Epithelial cell of proximal tubule (primary cell): ENCODE results near the gene SMOC1. TPM values are rescaled to one million over a fixed set of nuclear protein-coding genes. Genes with fewer than 3 reads are reported as not detected.

Source experiments
- DNase-seq: peaks from one replicate; pipeline ENCODE4 v3.0.0-alpha.2; 2011; ENCODE audit warnings: low read depth
- H3K4me3 ChIP-seq: 2 replicates; pipeline ENCODE4 v1.5.1; 2011; ENCODE audit warnings: low read depth, mild to moderate bottlenecking, low read length
- CTCF ChIP-seq: conservative IDR thresholded peaks from 2 replicates; pipeline ENCODE4 v1.5.1; 2012; ENCODE audit warnings: low read depth, mild to moderate bottlenecking, low read length
- total RNA-seq: library from RNA; depleted of rRNA; stranded (reverse); fragments of >200 nt; gene quantifications from 2 replicates; pipeline ENCODE4 v1.2.3, GENCODE V29; 2015

SMOC1 gene
- total RNA-seq, 1 donor from 2014 or later, result 7.4 TPM

DNA sequence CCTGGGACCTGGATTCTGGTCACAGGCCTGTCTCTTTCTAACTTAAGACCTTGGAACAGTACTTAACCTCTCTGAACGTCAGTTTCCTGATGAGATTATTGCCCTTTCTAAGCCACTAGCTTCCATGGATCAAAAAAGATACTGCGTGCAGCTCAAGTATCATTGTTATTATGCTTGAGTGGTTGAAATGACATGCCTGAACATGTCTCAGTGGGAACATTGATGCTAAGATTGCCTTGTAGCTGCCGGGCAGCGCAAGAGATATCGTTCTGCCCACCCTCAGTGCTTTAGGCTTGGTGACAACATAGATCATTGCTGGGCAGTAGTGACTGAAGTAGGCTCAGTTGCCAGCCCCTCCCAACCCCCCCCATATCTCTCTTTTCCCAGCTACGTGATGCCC, 131.9 kb downstream of the SMOC1 start:
- no peak for DNase-seq
- no peak for TF ChIP-seq CTCF
- no peak overlapping the region for H3K4me3 ChIP-seq

- no peak for TF ChIP-seq CTCF
- no peak for DNase-seq
- H3K4me3 ChIP-seq, result no peak overlapping the region
These were observed 132.5 kb downstream of the SMOC1 start for GRCh38 chr14:70011708-70012107.

GRCh38 chr14:70013271-70013873, 134.2 kb downstream of the SMOC1 start:
- DNase-seq, result no peak
- H3K4me3 ChIP-seq, result no peak overlapping the region
- peak; percentile 87 for TF ChIP-seq CTCF

- H3K4me3 ChIP-seq, result no peak overlapping the region
- no peak for DNase-seq
- no peak for TF ChIP-seq CTCF
These were observed 135.3 kb downstream of the SMOC1 start for GRCh38 chr14:70014406-70015095.

DNA sequence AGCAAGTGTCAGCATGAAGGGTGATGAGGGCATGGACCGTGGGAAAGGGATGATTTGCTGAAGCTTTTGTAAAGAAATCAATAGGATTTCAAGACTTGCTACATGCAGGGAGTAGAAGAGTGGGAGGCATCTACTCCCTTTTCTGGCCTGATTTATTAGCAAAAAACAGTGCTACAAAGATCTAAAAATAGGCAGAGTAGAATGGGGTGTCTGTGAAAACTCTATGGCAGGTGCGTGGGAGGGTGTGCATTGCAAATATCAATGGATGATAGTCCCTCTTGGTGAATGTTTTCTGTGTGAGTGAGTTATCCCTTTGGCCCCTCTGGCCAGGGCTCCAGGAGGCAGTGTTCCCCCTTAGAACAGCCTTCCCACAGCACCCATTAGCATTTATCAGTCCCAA, 139.0 kb downstream of the SMOC1 start:
- no peak overlapping the region for H3K4me3 ChIP-seq
- no peak for TF ChIP-seq CTCF
- no peak for DNase-seq

- DNase-seq, result no peak
- no peak overlapping the region for H3K4me3 ChIP-seq
- TF ChIP-seq CTCF, result no peak
These were observed 139.5 kb downstream of the SMOC1 start for GRCh38 chr14:70018713-70019211.

DNA sequence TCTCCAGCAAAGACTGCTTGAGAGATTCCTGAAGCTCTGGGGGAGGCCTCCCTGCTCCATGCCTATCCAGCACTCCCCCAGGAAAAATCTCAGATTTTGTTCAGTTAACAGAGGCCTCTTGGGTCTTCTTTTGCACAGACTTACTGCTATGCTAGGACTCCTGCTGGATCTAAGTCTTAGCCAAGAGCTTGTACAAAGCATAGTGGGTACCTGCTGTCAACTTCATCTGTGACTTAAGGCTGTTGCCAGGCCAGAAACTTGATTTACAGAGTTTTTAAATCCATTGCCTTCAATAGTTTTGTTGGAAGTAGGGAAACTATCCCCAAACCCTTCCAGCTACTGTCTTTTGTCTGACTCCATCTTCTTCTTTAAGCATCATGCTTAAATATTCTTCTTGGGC, 140.5 kb downstream of the SMOC1 start:
- TF ChIP-seq CTCF, result no peak
- H3K4me3 ChIP-seq, result no peak overlapping the region
- DNase-seq, result no peak
